ENCODE results near the gene HOMER2. TPM values are rescaled to one million over a fixed set of nuclear protein-coding genes. Genes with fewer than 3 reads are reported as not detected.
A peak's percentile ranks its signal among the peaks of the same experiment; 100 is the strongest.

The HOMER2 gene
- total and polyA plus RNA-seq, 9 of the 15 experiments (the other 6 are each of a cell fraction or from before 2014, with no cell fraction given) = 0.13 to 0.47 (median 0.29) TPM; not detected in 1

GRCh38 chr15:82809308-82810060 lies 143.0 kb downstream of the HOMER2 start, which contains the start of gene WHAMM (continued):
- 0 out of 2 replicates have a peak, but pooled peaks have one; percentile 9 for TF ChIP-seq NCOR1 (IDR thresholded peaks at IDR 0.05)
- TF ChIP-seq, protein P1, sequence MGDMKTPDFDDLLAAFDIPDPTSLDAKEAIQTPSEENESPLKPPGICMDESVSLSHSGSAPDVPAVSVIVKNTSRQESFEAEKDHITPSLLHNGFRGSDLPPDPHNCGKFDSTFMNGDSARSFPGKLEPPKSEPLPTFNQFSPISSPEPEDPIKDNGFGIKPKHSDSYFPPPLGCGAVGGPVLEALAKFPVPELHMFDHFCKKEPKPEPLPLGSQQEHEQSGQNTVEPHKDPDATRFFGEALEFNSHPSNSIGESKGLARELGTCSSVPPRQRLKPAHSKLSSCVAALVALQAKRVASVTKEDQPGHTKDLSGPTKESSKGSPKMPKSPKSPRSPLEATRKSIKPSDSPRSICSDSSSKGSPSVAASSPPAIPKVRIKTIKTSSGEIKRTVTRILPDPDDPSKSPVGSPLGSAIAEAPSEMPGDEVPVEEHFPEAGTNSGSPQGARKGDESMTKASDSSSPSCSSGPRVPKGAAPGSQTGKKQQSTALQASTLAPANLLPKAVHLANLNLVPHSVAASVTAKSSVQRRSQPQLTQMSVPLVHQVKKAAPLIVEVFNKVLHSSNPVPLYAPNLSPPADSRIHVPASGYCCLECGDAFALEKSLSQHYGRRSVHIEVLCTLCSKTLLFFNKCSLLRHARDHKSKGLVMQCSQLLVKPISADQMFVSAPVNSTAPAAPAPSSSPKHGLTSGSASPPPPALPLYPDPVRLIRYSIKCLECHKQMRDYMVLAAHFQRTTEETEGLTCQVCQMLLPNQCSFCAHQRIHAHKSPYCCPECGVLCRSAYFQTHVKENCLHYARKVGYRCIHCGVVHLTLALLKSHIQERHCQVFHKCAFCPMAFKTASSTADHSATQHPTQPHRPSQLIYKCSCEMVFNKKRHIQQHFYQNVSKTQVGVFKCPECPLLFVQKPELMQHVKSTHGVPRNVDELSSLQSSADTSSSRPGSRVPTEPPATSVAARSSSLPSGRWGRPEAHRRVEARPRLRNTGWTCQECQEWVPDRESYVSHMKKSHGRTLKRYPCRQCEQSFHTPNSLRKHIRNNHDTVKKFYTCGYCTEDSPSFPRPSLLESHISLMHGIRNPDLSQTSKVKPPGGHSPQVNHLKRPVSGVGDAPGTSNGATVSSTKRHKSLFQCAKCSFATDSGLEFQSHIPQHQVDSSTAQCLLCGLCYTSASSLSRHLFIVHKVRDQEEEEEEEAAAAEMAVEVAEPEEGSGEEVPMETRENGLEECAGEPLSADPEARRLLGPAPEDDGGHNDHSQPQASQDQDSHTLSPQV (IDR thresholded peaks at IDR 0.05) = 0 out of 2 replicates have a peak, but pooled peaks have one; percentile 24
- TF ChIP-seq STAT6 (CRISPR knock-in tag; IDR thresholded peaks at IDR 0.05) = 0 out of 2 replicates have a peak, but pooled peaks have one; percentile 94
- peak; percentile 85 for TF ChIP-seq BHLHE40 (IDR thresholded peaks at IDR 0.05; ENCODE audit: low read length)
- peak; percentile 39; the same call in 1 of the 2 replicates for TF ChIP-seq HNRNPL (IDR thresholded peaks at IDR 0.05; ENCODE audit: low read depth, low read length)
- peak; percentile 97 for TF ChIP-seq NEUROD1 (IDR thresholded peaks at IDR 0.05; ENCODE audit: borderline replicate concordance, low read depth, low read length, partially characterized antibody)
- peak; percentile 52; the same call in 1 of the 2 replicates for TF ChIP-seq GABPB1 (CRISPR knock-in tag; IDR thresholded peaks at IDR 0.05)
- peak; percentile 86; the same call in 1 of the 2 replicates for TF ChIP-seq MTA3 (IDR thresholded peaks at IDR 0.05; ENCODE audit: borderline replicate concordance)
- TF ChIP-seq E2F3 (CRISPR knock-in tag; IDR thresholded peaks at IDR 0.05) = 0 out of 2 replicates have a peak, but pooled peaks have one; percentile 21
- TF ChIP-seq, protein P2, sequence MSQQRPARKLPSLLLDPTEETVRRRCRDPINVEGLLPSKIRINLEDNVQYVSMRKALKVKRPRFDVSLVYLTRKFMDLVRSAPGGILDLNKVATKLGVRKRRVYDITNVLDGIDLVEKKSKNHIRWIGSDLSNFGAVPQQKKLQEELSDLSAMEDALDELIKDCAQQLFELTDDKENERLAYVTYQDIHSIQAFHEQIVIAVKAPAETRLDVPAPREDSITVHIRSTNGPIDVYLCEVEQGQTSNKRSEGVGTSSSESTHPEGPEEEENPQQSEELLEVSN (IDR thresholded peaks at IDR 0.05; ENCODE audit: borderline replicate concordance in 1 of 2, extremely low read depth in 1 of 2, insufficient read depth in 1 of 2, insufficient read length in 1 of 2, low read depth in 1 of 2, low read length in 1 of 2, poor library complexity in 1 of 2, severe bottlenecking in 1 of 2) = peak; percentile 37 to 43
- TF ChIP-seq SOX6 (IDR thresholded peaks at IDR 0.05) = no peak
- no peak for TF ChIP-seq KLF1 (tag; IDR thresholded peaks at IDR 0.05)
- no peak for TF ChIP-seq SAFB (IDR thresholded peaks at IDR 0.05; ENCODE audit: borderline replicate concordance, low read depth, low read length)
- TF ChIP-seq SP1 (CRISPR knock-in tag; IDR thresholded peaks at IDR 0.05) = peak; percentile 69
- peak; percentile 98 for TF ChIP-seq ZFX (CRISPR knock-in tag; IDR thresholded peaks at IDR 0.05)
- TF ChIP-seq, protein P3, sequence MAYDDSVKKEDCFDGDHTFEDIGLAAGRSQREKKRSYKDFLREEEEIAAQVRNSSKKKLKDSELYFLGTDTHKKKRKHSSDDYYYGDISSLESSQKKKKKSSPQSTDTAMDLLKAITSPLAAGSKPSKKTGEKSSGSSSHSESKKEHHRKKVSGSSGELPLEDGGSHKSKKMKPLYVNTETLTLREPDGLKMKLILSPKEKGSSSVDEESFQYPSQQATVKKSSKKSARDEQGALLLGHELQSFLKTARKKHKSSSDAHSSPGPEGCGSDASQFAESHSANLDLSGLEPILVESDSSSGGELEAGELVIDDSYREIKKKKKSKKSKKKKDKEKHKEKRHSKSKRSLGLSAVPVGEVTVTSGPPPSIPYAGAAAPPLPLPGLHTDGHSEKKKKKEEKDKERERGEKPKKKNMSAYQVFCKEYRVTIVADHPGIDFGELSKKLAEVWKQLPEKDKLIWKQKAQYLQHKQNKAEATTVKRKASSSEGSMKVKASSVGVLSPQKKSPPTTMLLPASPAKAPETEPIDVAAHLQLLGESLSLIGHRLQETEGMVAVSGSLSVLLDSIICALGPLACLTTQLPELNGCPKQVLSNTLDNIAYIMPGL (CRISPR knock-in tag; IDR thresholded peaks at IDR 0.05) = no peak
- TF ChIP-seq OTX1 (CRISPR knock-in tag; IDR thresholded peaks at IDR 0.05) = 0 out of 2 replicates have a peak, but pooled peaks have one; percentile 29

Measured in K562 (cell line).